HG02759 (cell line): ENCODE data around the gene BEST1.

Experiments used
- ATAC-seq: cut with Tn5 transposase; IDR thresholded peaks from one replicate; pipeline ENCODE4 v1.9.1; 2021; ENCODE audit warnings: mild to moderate bottlenecking, moderate library complexity; ENCODE audit not compliant: unreplicated experiment

Gene BEST1

DNA sequence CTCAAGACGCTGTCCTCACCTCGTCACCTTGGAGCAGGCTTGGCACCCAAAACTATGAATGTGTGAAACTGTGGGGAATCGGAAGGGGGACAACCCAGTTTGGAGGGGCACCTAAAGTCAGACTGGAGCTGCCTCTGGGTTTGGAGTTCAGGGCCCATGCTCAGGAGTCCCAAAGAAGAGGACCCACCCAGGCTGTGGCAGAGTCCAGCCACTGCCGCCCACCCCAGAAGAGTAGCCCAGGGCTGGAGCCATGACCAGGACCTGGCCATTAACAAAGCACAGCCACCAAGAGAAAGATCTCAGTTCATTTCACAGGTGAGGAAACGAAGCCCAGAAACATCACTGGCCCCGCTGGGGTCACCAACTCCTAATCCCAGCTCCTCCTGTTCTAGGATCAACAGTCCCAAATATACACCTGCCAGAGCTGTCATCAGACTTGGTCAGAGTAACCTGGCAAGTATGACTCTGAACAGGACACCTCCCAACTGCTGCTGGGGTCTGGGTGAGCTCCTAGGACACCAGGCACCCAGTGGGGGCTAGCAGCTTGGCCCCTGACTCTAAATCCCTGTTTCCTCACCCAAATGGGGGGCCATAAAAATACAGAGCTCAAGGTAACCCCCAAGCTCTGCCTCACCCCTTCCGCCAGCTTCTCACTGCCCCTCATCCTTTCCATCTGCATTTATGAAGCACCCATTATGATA lies 35.5 kb upstream of the BEST1 start:
- ATAC-seq: no peak

DNA sequence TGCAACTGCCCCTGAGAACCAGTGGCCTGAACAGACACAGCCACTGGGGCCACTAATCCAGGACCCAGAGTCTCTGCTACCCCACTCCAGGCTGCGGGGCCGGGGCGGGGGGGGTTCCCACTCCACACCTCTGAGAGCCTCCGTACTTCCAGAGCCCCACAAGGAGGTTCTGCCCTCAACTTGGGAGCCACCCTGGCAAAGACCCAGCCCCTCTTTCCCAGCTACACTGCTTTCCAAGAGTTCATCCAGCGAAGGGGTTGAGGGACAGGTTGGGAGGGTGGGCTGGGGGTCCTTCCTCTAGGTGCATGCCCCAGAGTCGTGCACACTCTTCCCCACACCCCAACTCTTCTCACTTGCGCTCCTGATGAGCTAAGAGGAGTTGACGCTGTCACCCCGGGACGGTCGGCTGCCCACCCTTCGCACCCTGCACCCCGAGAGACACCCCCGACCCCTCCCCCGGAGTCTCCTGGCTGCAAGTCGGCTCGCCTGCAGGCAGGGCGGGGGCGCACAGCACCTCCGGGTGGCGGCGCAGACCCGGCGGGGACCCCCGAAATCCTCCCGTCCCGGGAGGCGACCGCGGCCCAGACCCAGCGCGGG lies 33.3 kb upstream of the BEST1 start:
- no peak for ATAC-seq

DNA sequence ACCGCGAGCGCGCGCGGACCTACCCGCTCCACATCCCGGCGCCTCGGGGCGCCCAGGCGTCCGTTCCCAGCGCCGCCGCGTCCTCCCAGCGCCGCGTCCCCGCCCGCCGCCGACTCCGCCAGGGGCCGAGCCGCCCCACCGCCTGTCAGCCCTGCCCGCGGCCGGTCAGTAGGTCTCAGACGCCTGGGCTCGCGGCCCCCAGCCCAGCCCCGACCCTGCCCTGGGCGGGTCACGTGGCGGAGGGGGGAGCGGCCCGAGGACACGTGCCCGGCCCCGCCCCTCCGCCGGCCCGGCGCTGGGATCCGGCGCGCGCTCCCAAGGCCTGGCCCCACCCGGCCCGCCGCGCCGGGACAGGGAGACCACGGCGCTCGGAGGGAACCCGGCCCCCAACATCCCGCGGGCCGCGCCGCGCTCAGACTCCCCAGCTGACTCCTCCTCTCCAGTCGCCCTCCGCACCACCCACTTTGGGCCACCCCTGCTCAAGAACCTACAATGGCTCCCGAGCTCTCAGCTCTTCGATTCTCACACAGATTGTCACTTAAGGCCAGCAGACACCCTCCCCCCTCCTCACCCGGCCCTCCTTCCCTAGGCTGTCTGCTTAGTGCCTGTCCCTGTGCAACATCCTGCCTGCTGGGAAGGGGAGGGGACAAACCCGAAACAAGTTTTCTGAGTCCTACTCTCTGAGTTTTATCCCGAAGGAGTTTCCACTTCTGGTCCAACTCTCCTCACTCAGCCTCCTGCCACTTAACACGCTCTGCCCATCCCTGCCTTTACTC lies 32.6 kb upstream of the BEST1 start, which contains the start of gene RAB3IL1:
Gene RAB3IL1 (minus strand): TSS at position 233 of the 776 bp plus-strand sequence. CDS start 199 bp downstream, at position 34.
- no peak for ATAC-seq

DNA sequence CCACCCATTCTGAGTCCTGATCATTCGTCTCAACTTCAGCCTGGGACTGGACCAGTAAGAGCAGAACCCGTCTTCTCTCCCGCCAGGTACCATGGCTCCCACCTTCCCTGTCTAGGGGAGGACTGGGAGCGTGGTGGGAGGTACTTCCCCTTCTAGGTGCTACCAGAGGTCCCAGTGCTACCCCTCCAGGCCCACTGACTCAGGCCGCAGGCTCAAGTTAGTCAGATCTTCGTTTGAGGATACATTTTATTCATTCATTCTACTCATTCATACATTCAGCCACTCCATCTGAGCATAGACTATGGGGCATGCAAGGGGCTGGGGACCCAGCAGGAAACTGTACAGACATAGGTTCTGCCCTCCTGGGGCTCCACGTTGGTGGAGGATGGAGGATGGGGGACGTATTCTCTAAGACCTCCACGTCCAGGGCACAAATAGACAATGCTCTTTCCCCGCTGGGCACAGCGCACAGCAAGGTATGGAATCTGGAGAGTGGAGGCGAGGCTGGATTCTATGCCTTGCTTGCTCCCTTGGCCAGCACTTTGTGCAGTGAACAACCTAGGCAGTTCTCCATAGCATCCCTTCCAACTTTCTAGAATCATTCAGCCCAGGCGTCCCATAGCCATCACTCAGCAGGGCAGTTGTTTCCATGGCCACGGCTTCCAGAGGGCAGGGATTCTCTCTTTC lies 31.8 kb upstream of the BEST1 start:
- ATAC-seq: no peak

DNA sequence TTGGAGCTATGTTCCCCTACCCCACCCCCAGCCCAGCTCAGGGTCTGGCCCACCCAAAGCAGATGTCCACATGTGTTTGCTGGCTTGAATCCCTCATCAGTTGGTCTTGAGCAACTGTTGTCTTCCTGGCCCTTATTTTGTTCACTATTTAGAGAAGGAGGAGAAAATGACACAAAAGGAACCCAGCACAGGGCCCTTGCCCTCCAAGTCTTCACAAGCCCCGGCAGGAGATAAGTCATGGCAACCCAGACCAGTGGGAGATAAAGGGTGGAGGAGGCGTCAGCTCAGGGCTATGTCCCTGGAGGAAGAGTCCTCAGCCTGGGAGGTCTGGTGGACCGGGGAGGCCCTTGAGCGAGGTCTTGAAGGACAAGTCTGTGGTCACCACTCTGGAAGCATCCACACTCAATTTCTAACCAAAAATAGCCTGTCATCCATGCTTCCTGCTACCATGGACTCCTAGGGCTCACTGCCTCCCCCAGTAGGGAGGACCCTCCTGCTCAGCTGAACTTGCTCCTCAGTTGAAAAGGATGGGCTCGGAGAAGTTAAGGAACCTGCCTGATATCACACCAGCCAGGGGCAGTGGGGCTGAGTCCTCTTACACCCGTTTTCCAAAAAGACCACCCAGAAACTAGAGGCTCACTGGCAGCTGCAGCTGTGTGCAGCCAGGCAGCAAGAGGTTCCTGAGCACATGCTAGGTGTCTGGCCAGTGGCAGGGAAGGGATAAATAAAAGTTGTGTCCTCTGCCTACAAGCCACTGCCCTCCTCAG lies 31.0 kb upstream of the BEST1 start:
- ATAC-seq: no peak

DNA sequence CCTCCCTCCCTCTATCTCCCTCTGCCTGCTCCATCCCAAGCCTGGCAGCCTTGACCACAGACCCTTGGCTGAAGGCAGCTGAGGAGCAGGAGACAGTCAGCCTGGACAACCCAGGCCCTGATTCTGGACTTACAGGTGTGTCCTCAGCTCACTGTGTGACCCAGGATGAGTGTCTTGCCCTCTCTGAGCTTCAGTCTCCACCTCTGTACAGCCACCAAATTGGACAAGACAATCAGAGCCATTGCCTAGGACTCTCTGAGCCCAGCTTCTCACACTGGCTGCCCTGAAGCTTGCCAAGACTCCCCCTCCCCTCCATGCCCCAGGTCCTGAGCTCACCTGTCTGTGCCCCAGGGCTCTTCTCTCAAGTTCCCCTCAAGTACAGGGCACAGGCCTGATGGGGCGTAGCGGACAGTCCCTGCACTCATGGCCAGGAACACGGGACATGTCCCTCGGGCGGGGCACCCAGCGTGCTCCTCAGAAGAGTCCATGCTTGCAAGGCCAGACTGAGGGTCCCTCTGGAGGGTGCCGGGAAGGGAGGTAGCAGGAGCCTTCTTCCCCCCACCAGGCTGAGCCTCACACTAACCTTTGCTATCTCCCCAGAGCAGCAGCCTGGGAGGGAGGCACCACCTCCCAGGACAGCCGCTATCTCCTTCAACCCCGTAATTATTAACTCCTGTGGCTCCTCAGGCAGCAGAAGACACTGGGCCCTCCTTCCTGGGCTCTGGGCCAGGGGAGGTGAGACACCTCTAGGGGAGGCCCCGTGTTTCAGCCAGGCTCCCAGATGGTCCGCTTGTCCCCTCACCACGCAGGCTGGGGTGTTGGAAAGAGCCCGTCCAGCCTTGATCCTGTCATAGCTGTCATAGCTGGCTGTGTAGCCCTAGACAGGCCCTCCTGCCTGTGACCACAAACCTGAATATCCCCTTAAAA lies 30.2 kb upstream of the BEST1 start:
- no peak for ATAC-seq

DNA sequence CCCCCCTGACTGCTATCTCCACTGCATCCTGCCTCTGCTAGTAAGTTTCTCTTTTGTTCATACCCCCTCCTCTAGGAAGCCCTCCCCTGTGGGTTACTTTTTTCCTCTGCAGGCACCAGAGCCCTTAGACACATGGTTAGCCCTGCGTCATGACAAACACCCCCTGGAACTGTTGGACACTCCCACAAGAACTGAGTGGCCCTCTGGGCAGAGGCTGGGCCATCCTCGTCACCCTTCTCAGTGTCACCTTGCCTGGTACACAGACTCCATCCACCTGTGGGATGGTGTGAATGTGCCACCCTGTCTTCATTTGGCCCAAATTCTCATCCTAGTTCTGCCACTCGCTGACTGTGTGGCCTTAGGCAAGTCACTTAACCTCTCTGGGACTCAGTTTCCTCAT lies 28.7 kb upstream of the BEST1 start:
- no peak for ATAC-seq

DNA sequence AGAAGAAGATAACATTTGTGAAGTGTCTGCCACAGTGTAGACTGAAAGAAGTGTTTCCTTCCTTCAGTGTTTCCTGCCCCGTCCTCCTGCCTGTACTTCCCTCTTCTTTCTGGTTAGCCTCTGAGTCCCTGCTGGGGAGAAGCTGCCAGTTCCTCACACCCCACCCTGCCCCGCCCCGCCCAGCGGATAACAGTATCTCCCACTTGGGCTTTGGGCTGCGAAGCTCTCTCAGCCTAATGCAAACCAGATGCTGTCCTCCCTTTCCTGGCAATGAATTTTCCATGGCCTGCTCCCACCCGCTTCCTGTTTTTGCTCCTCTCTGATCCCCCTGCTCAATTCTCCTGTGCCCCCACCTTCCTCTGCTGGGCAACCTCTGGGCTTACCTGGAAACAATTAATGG lies 27.6 kb upstream of the BEST1 start:
- no peak for ATAC-seq

DNA sequence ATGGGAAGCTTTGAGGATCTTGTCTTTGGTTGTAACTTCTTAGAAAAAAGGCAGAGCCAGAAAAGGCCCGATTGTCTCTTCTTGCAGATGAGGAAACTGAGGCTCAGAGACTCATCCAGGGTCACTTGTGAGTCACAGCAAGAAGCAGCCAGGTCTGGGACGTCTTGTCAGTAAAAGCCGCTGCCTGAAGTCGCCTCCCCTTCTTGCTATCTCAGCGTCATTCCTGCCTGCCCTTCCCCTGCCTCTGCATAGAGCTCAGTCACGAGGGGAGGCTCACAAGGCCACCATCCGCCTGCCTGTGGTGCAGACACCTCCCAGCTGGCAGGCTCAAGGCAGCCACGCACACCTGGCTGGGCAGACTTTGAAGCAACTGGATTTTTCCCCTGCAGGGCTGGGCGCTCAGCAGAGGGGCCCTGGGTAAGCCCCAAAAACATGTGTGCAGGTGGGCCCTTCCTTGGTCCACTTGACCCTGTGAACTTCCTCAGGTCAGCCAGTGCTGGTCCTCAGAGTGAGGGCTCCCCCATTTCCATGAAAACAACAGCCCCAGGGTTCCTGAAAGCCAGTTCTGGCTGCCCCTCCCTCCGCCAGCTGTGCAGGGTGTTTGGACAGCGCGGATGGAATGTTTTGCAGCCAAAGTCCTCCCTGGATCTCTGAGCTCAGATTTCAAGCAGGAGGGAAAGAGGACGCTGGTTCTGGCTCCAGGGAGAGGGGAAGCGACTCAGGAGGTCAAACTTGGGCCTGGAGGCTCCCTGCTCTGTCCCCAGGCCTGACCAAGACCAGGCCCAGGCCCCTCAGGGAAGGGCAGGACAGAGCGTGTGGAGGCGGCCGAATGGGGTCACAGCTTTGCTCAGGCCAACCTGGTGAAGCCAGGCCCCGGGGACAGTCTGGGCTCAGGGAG lies 26.7 kb upstream of the BEST1 start:
- ATAC-seq: no peak

DNA sequence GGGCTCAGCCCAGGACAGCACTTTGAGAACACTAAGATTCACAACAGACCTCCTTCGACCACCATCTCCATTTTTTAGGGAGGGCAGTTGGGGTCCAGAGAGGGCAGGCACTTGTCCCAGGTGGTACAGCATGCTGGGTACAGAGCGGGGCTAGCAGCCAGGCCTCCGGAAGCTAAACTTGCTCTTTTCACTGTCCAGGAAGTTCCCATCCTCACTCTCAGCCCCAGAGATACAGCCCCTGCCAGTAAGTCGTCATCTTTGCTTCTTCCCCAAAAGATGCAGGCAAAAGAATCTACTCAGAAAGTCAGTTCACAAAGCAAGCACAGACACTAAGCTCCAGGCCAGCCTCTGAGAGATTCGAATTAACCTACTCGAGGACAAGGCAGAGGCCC lies 26.1 kb upstream of the BEST1 start:
- no peak for ATAC-seq

DNA sequence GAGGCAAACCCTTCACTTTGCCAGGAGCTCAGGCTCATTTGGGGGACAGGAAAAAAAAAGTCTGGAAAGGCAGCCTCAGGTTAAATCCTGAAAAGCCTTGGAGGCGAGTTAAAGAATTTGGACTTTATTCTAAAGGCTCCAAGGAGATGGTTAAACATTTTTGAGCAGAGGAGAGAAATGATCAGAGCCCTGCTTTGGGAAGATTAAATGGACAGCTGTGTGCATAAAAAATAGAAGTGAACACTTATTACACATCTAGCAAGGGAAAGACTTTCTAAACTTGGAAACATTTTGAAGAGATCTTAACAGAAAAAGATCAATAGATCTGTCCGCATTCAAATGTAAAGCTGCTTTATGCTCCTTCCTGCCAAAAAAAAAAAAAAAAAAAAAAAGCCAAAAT lies 24.4 kb upstream of the BEST1 start:
- ATAC-seq: no peak

DNA sequence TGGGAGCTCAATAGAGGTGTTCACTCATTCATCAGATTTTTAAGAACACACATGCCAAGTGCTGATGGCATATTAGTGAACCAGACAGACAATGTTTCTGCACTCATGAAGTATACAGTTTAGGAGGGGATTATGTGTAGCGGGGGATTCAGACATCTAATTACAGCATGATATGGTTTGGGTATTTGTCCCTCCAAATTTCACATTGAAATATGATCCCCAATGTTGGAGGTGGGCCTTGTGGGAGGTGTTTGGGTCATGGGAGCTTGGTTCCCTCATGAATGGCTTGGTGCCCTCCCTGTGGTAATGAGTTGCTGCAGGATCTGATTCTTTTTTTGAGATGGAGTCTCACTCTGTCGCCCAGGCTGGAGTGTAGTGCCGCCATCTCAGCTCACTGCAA lies 23.9 kb upstream of the BEST1 start:
- ATAC-seq: no peak

DNA sequence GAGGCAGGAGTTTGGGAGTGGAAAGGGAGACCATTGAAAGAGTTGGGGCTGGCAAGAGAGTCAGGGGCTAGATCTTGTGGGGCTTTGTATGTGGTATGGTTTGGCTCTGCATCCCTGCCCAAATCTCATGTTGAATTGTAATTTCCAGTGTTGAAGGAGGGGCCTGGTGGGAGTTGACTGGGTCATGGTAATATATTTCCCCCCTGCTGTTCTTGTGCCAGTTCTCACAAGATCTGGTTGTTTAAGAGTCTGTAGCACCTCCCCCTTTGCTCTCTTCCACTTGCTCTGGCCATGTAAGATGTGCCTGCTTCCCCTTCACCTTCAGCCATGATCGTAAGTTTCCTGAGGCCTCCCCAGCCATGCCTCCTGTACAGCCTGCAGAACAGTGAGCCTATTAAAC lies 22.6 kb upstream of the BEST1 start:
- ATAC-seq: no peak

DNA sequence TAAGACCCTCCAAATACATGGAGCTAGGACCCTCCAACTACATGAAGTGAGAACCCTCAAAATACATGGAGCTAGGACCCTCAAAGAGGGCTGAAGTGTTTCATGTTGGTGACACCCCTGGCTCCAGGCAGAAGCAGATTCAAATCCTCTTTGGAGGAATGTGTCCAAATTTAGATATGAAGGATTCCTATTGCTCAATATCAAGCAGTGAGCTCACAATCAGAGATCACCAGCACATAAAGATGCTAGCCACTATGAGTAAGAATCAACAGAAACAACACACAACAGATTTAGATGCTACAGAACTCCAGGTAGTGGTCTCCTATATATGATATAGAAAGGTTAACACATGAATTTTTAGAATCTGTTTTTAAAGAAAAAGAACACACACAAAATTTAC lies 21.5 kb upstream of the BEST1 start:
- ATAC-seq: no peak

DNA sequence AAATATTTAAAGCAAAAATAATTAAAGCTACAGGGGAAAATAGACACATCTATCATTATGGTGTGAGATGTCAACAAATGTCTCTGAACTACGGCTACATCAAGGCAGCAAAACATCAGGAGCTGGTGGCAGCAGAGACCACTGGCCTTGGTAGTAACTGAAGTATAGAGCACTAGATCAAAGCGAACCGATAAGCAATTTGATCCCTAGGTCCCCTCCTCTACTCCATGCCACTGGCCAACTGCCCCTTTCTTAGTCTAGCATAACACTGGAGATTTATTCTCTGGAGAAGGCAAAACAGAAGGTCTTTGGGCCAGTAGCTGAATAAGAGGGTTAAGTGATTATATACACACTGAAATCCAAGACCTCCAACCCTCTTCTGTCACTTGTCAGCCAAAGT lies 19.2 kb upstream of the BEST1 start:
- no peak for ATAC-seq

DNA sequence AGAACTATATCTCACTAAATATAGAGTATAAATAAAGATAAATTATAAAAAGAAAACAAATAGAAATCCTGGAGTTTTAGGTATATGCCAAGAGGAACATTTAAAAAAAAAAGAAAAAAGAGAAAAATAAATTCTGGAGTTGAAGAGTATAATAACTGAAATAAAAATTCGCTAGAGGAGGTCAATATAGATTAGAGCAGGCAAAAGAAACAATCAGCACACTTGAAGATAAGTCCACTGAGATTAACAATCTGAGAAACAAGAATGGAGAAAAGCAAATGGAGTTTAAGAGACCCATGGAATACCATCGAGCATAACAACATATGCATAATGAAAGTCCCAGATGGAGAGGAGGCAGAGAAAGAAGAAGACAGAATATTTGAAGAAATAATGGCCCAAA lies 14.3 kb upstream of the BEST1 start:
- no peak for ATAC-seq

DNA sequence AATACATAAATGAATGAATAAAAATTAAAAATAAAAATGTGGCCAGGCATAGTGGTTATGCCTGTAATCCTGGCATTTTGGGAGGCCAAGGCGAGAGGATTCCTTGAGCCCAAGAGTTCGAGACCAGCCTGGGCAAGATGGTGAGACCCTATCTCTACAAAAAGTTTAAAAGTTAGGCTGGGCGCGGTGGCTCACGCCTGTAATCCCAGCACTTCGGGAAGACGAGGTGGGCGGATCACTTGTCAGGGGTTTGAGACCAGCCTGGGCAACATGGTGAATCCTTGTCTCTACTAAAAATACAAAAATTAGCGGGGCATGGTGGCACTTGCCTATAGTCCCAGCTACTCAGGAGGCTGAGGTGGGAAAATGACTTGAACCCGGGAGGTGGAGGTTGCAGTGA lies 9.7 kb upstream of the BEST1 start:
- no peak for ATAC-seq

DNA sequence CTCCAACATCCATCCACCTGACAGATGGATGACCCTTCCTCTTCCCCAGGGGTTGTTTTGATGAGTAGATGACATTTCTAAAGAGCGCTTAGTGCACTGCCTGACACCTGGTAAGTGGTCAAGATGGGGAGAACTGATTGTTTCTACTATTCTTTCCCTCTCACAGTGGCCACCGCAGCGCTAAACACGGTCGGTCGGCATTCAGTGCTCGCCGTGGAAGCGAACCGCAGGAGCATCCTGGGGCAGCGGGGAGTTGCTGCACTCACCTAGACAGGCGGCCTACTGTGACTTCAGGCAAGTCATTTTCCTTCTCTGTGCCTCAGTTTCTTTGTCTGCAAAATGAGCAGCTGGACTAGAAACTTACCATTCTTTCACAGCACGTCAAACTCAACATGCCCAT lies 5.0 kb upstream of the BEST1 start:
- ATAC-seq: no peak

DNA sequence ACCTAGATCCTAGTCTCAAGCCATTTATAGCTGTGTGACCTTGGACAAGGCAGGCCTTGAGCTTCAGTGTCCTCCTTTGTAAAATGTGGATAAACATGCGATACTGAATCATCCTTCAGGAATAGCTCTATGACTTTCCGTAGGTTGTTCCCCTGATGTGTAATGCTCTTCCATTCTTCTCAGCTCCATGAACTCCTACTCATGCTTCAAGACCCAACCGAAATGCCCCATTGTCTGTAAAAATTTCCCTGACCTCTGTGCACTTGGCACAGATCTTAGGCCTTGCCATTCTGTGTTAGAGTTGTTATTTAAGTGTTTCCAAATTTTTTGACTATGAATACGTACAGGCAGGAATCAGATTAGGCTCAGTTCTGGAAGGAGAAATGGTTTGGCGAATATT lies 3.3 kb upstream of the BEST1 start:
- no peak for ATAC-seq
